ENCODE results near the gene MN1. TPM values are rescaled to one million over a fixed set of nuclear protein-coding genes. Genes with fewer than 3 reads are reported as not detected.

MN1 gene
- total and polyA plus RNA-seq, 2 of the 4 experiments (the other 2 are of a cell fraction): 0.36 to 1.3 TPM

GRCh38 chr22:27718186-27719035 lies 83.1 kb downstream of the MN1 start (continued):
- TF ChIP-seq RAD21 (IDR thresholded peaks at IDR 0.05; ENCODE audit: low read length): peak; percentile 9; the same call in 1 of the 2 replicates
- TF ChIP-seq RCOR1 (IDR thresholded peaks at IDR 0.05; ENCODE audit: insufficient replicate concordance, low read length): peak; percentile 8

DNA sequence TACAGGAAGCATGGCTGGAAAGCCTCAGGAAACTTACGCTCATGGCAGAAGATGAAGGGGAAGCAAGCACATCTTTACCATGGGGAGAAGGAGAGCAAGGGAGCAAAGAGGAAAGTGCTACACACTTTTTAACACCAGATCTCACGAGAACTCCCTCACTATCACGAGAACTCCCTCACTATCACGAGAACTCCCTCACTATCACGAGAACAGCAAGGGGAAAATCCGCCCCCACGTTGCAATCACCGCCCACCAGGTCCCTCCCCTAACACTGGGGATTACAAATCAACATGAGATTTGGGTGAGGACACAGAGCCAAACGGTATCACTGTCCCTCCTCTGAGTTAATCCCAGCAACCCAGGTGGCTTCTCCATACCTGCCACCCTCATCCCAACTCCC lies 84.5 kb downstream of the MN1 start:
- Histone ChIP-seq H3K4me1 (ENCODE audit: control insufficient read depth, insufficient read depth, low read length) (peaks cover 7% of the 10 kb centered on the region), H2BK20ac (ENCODE audit: low read depth, low read length) (no peak overlapping the region; the same call in 1 of the 2 replicates), H3K4ac (ENCODE audit: low read depth, low read length) (peak overlapping the region; percentile 49; the same call in 1 of the 2 replicates), H2BK15ac (ENCODE audit: low read depth, low read length) (no peak overlapping the region), H2AFZ (replicated peaks; ENCODE audit: low read length, poor library complexity) (no peak overlapping the region), H3K4me3 (ENCODE audit: insufficient read depth, low read depth, low read length) (no peak overlapping the region), H3K27ac (ENCODE audit: insufficient read depth, low read length) (no peak overlapping the region), H4K91ac (ENCODE audit: insufficient read depth, low read depth, low read length) (no peak overlapping the region), H3K4me2 (ENCODE audit: low read depth, low read length) (no peak overlapping the region), H2AK9ac (replicated peaks; ENCODE audit: low read depth, low read length, poor library complexity) (no peak overlapping the region), H3K27me3 (ENCODE audit: control insufficient read depth, insufficient read depth, low read length) (no peaks in the 10 kb centered on the region), H3K36me3 (ENCODE audit: control insufficient read depth, insufficient read depth, low read length) (no peaks in the 10 kb centered on the region), H2AK5ac (ENCODE audit: low read depth, low read length) (peak overlapping the region; percentile 31; the same call in 1 of the 2 replicates), H3K18ac (ENCODE audit: low read depth, low read length) (no peak overlapping the region), H4K20me1 (ENCODE audit: insufficient read depth, low read length) (no peaks in the 10 kb centered on the region), H2BK120ac (ENCODE audit: low read depth, low read length) (peak overlapping the region; percentile 96), H3K14ac (replicated peaks; ENCODE audit: low read depth, low read length) (no peak overlapping the region), H2BK5ac (ENCODE audit: low read depth, low read length, poor library complexity, severe bottlenecking) (no peak overlapping the region), H3K9me1 (ENCODE audit: insufficient read depth, low read length) (peaks cover 20% of the 10 kb centered on the region), H3K23ac (ENCODE audit: low read depth, low read length) (no peak overlapping the region), H4K5ac (ENCODE audit: low read depth, low read length) (no peak overlapping the region), H3K9me3 (ENCODE audit: control insufficient read depth, insufficient read depth, low read length) (peaks cover 2% of the 10 kb centered on the region; the same call in 1 of the 2 replicates), H4K8ac (ENCODE audit: low read depth in 2 of 2, low read length in 2 of 2) (no peak overlapping the region), H3K9ac (ENCODE audit: low read depth, low read length) (no peak overlapping the region), H3K56ac (ENCODE audit: extremely low read depth, insufficient read depth, low read length) (no peak overlapping the region), H3K79me1 (ENCODE audit: low read depth in 1 of 2, low read length in 2 of 2) (no peaks in the 10 kb centered on the region)
- CTCF ChIA-PET: no interaction called here
- in situ Hi-C loops (cut with MboI; ENCODE audit: low sequenced_read_pairs): no loop called here
- dilution Hi-C loops (cut with HindIII; ENCODE audit: low sequenced_read_pairs, unreplicated experiment): no loop called here
- TF ChIP-seq RAD21 (IDR thresholded peaks at IDR 0.05; ENCODE audit: low read length): no peak
- TF ChIP-seq BHLHE40 (IDR thresholded peaks at IDR 0.05; ENCODE audit: low read depth, low read length): no peak
- TF ChIP-seq CEBPB (IDR thresholded peaks at IDR 0.05; ENCODE audit: low read depth, low read length): no peak
- no peak for TF ChIP-seq NFE2L2 (IDR thresholded peaks at IDR 0.05; ENCODE audit: low read depth, low read length)
- TF ChIP-seq MXI1 (IDR thresholded peaks at IDR 0.05; ENCODE audit: borderline replicate concordance, low read depth, low read length): no peak
- TF ChIP-seq CHD1 (IDR thresholded peaks at IDR 0.05; ENCODE audit: low read depth, low read length): no peak
- TF ChIP-seq MAZ (IDR thresholded peaks at IDR 0.05; ENCODE audit: borderline replicate concordance, low read depth, low read length): no peak
- no peak for TF ChIP-seq CTCF (conservative IDR thresholded peaks at IDR 0.05; ENCODE audit: low read depth, low read length)
- TF ChIP-seq SMC3 (IDR thresholded peaks at IDR 0.05; ENCODE audit: low read depth, low read length): no peak
- TF ChIP-seq, protein P1, sequence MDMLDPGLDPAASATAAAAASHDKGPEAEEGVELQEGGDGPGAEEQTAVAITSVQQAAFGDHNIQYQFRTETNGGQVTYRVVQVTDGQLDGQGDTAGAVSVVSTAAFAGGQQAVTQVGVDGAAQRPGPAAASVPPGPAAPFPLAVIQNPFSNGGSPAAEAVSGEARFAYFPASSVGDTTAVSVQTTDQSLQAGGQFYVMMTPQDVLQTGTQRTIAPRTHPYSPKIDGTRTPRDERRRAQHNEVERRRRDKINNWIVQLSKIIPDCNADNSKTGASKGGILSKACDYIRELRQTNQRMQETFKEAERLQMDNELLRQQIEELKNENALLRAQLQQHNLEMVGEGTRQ (IDR thresholded peaks at IDR 0.05; ENCODE audit: low read depth, low read length): no peak
- TF ChIP-seq MAFK (IDR thresholded peaks at IDR 0.05; ENCODE audit: low read depth, low read length): no peak
- WGBS, 2 experiments (ENCODE audit: extremely low coverage in 2 of 2, insufficient read length in 1 of 2): no CpG with 5 or more reads among the region's 9 CpGs
- POLR2A ChIA-PET (ENCODE audit: unreplicated experiment): no interaction called here
- intact Hi-C loops (cut with micrococcal nuclease): no loop called here
- DNase-seq: no peak
- ATAC-seq (ENCODE audit: low read depth): no peak
- no TSS peak for BruUV-seq (replicated peaks)
